Measurements from ENCODE around the gene KLK8.

Gene KLK8

DNA sequence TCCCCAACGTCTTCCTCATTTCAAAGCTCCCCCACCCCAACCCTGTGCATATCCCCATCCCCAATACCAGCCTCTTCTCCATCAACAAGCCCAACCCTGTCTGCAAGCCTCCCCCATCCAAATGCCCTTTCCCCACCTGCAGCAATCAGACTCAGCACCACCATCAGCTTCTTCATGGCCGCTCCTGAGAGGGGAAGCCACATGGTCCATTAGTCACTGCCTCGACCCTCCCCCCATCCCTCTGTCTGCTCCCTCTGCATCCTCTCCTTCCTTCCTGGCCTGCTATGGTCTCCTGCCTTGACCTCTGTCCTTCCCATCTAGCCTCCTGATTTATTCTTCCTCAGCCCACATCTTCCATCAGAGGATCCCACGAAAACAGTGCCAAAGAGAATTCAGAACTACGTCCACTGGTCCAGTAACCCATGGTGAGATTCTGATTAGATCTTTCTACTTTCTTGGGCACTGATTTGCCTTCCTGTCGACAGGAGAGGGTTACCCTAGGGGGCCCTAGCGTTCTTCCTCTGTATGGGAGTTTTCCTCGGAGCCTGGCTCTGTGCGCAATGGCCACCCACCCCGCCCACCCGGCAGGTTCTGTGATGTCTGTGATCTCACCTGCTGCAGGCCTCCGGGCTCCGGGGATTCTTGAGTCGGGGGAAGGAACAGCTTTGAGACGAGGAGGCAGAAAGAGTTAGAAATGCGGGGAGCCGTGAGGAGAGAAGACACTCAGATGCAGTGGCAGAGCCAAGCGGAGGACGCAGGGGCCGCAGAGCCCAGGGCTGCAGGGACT is 33.3 kb downstream of the KLK8 start:
- H3K4me3 ChIP-seq (ENCODE audit: low read length), result no peak overlapping the region
- DNase-seq (ENCODE audit: low read depth, low spot score), result no peak

DNA sequence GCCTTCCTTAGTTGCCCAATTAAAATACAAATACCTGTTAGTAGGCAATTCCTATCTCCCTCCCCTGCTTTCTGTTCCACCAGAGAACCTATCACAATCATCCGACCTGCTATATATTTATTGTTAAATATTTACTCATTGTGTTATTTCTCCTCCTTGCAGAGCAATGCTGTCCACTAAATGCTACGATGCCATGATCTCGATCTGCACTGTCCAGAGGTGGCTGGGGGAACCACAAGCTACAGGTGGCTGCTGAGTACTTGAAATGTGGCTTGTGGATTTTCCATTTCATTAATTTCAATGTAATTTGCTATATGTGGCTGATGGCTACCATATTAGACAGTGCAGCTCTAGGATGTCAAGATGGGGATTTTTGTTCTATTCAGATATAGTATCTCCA is 37.1 kb downstream of the KLK8 start:
- DNase-seq (ENCODE audit: low read depth, low spot score), result no peak
- H3K4me3 ChIP-seq (ENCODE audit: low read length), result no peak overlapping the region

DNA sequence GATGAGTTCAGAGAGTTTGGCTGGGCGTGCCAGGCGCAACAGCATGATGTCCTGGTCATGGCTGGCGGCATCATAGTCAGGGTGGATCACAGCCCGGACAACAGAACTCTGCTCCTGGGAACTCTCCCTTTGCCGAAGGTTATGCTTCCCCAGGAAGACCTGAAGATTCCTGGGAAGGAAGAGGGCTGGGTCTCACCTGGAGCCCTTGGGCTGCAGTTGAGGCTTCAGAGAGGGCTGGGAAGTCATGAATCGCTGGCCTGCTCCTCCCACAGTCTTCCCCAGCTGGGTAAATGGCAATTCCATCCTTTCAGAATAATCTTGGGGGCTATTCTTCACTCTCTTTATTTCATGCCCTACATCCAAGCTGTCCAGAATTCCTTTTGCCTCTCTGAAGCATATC is 38.0 kb downstream of the KLK8 start:
- no peak for DNase-seq (ENCODE audit: low read depth, low spot score)
- no peak overlapping the region for H3K4me3 ChIP-seq (ENCODE audit: low read length)

DNA sequence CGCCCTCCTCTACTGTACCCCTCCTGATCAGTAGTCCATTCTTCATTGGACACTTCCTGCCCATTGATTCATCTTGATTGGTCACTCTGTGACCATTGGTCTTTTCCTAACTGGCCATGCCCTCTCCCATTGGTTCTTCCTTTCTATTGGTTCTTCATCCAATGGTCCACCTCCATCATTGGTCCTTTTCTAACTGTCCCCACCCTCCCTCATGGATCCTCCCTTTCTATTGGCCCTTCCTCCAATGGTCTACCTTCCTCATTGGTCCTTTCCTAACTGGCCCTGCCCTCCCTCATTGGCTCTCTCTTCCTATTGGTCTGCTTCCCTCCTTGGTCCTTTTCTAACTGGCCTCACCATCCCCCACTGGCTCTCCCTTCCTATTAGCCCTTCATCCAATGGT is 39.2 kb downstream of the KLK8 start:
- no peak for DNase-seq (ENCODE audit: low read depth, low spot score)

DNA sequence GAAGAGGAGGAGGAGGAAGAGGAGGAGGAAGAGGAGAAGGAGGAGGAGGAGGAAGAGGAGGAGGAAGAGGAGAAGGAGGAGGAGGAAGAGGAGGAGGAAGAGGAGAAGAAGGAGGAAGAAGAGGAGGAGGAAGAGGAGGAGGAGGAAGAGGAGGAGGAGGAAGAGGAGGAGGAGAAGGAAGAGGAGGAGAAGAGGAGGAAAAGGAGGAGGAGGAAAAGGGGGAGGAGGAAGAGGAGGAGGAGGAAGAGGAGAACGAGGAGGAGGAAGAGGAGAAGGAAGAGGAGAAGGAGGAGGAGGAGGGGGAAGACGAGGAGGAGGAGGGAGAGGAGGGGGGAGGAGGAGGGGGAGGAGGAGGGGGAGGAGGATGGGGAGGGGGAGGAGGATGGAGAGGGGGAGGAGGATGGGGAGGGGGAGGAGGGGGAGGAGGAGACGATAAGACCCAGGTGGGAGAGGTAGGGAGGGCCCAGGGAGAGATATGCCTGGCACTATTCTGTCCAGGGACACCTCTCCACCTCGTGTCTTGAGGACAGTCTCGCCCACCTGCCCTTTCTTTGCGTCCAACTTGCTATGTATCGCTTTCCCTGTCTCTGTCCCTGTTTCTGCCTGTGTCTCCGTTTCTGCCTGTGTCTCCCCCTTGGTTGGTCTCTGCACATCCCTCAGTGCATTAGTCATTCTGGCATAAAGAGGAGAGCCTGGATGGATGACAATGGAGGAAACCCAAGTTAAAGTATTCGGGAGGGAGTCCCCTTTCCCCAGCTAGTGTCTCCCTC is 41.5 kb downstream of the KLK8 start:
- H3K4me3 ChIP-seq (ENCODE audit: low read length), result no peak overlapping the region
- DNase-seq (ENCODE audit: low read depth, low spot score), result no peak

More for the DNA sequence above, 39.2 kb downstream of the KLK8 start:
- H3K4me3 ChIP-seq (ENCODE audit: low read length), result no peak overlapping the region

DNA sequence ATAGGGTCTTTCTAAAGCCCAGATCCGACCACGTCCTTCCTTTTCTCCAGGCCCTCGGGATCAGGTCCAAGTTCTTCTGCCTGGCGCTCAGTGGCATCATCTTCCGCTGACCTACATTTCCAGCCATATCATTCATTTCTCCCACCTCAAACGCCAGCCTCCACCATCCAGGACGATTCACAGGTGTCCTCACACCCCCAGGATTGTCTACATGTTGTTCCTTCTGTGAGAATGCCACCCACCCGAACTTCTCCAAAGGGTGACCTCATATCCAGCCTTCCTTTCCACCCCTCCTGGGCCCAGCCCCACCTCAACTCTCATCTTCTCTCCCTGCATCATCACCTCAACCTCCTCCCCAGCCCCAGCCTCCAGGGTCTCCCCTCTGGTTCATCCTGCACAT is 43.8 kb downstream of the KLK8 start:
- DNase-seq (ENCODE audit: low read depth, low spot score), result no peak
- H3K4me3 ChIP-seq (ENCODE audit: low read length), result no peak overlapping the region

DNA sequence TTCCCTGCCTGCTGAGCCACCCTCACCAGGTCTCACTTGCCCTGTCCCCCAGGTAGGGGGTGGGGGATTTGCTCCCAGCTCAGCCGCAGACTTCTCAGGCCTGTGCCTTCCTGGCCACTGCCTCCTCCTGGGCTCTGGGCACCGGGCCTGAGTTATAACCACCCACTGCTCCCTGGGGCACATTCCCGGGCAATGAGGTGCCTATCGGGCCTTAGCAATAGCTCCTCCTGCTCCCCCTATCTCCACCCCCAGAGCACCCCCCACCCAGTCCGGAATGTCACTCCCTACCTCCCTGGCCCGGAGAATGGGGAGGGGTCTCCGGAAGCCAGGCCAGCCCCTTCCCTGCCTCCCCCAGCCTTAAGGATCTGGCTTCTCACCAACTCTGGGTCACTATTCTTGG is 48.5 kb downstream of the KLK8 start, which contains the start of gene KLK5:
Gene KLK5, minus strand, starts transcription at position 129 of the 400 bp plus-strand sequence. CDS start 381 bp downstream, outside the sequence.
- no peak for DNase-seq (ENCODE audit: low read depth, low spot score)
- no peak within 1 kb of the TSS for H3K4me3 ChIP-seq (ENCODE audit: low read length)

DNA sequence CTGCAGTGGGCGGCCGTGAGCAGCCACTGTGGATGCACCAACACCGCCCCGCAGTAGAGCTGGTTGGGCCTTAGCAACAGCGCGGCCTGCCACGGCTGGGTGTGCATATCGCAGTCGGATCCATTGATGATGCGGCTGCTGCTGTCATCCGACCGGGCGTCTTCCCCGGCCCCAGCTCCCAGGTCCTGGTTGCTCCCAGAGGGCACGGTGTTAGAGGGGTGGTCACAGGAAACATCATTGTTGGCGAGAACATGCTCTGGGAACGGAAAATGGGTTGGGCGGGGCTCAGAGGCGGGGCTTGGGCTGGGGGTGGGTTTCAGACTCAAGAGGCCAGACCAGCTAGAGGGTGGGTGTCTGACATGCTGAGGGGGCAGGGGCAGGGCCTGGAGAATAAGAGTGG is 51.5 kb downstream of the KLK8 start:
- DNase-seq (ENCODE audit: low read depth, low spot score), result no peak
- H3K4me3 ChIP-seq (ENCODE audit: low read length), result no peak overlapping the region

DNA sequence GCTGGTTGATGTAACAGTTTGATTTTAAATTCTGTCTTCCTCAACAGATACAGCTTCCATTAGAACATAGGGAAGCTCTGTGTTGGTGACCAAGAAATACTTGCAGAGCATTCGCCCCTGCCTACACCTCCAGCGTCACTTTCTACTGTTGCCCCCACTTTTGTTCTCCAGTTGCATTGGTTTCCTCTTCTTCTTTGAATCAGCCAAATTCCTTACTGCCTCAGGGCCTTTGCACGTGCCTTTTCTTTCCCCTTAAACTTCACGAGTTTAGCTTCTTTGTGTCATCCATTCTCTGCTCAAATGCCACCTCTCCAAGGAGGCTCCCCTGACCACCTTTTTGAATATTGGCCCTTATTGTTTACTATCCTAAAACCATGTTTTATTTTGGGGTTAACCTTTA is 54.3 kb downstream of the KLK8 start:
- DNase-seq (ENCODE audit: low read depth, low spot score), result no peak
- no peak overlapping the region for H3K4me3 ChIP-seq (ENCODE audit: low read length)

Data from Jurkat, Clone E6-1 (cell line).